H4 (cell line): ENCODE measurements around the gene ZSWIM5. TPM values are rescaled to one million over a fixed set of nuclear protein-coding genes. Genes with fewer than 3 reads are reported as not detected.
A peak's percentile ranks its signal among the peaks of the same experiment; 100 is the strongest.
"Not testable (repeated sequence)": the region's sequence is repeated elsewhere in the genome, so short reads cannot be mapped to it uniquely, and the experiment has no call there.

Experiments
- DNase-seq: peaks from one replicate; pipeline ENCODE4 v3.0.0-alpha.2; 2015; ENCODE audit warnings: low spot score
- total RNA-seq: library from RNA; depleted of rRNA; stranded (reverse); fragments of >200 nt; shearing (Covaris generic); gene quantifications from 2 replicates; pipeline ENCODE4 v1.2.3, GENCODE V29; 2014; rRNA removed

The ZSWIM5 gene
- total RNA-seq, 1 experiment from 2014 or later, result 1.6 TPM

GRCh38 chr1:45003741-45004140, 202.7 kb downstream of the ZSWIM5 start:
- DNase-seq, result no peak

- no peak for DNase-seq
These were observed 203.5 kb downstream of the ZSWIM5 start for GRCh38 chr1:45002650-45003645.

GRCh38 chr1:45001576-45001975, 204.8 kb downstream of the ZSWIM5 start:
- not testable (repeated sequence) for DNase-seq

- no peak for DNase-seq
These were observed 205.4 kb downstream of the ZSWIM5 start for GRCh38 chr1:45001011-45001481.

- DNase-seq, result no peak
These were observed 207.2 kb downstream of the ZSWIM5 start for GRCh38 chr1:44999232-44999631.

GRCh38 chr1:44995467-44996238, 210.8 kb downstream of the ZSWIM5 start:
- no peak for DNase-seq

- no peak for DNase-seq
These were observed 212.0 kb downstream of the ZSWIM5 start for GRCh38 chr1:44994309-44994898.

- no peak for DNase-seq
These were observed 217.8 kb downstream of the ZSWIM5 start for GRCh38 chr1:44988531-44989156.

GRCh38 chr1:44985747-44986359, 220.6 kb downstream of the ZSWIM5 start:
- no peak for DNase-seq

- DNase-seq, result not testable (repeated sequence)
These were observed 229.0 kb downstream of the ZSWIM5 start for GRCh38 chr1:44977372-44977771.

- DNase-seq, result no peak
These were observed 230.2 kb downstream of the ZSWIM5 start for GRCh38 chr1:44976252-44976651.

GRCh38 chr1:44973645-44974044, 232.8 kb downstream of the ZSWIM5 start:
- DNase-seq, result no peak

GRCh38 chr1:44970317-44970716, 236.1 kb downstream of the ZSWIM5 start:
- DNase-seq, result peak; percentile 96

Other genes with a start within 250 kb of the ZSWIM5 start
- 51.5 and 60.6 TPM in 2 replicates for gene EIF2B3, start 220.0 kb downstream of the ZSWIM5 start, total RNA-seq
- gene HECTD3, start 195.3 kb downstream of the ZSWIM5 start, total RNA-seq, result 16.7 and 20.9 TPM in 2 replicates
- 125 and 128 TPM in 2 replicates for gene UROD, start 194.4 kb downstream of the ZSWIM5 start, total RNA-seq
- gene HPDL, start 120.3 kb upstream of the ZSWIM5 start, total RNA-seq, result not detected in 2 replicates
- gene TOE1, start 133.6 kb upstream of the ZSWIM5 start, total RNA-seq, result 37.1 and 42.0 TPM in 2 replicates
- 11.3 TPM in 2 replicates for gene MUTYH, start 133.8 kb upstream of the ZSWIM5 start, total RNA-seq